ENCODE measurements around the gene CHCHD3.

CHCHD3 gene

DNA sequence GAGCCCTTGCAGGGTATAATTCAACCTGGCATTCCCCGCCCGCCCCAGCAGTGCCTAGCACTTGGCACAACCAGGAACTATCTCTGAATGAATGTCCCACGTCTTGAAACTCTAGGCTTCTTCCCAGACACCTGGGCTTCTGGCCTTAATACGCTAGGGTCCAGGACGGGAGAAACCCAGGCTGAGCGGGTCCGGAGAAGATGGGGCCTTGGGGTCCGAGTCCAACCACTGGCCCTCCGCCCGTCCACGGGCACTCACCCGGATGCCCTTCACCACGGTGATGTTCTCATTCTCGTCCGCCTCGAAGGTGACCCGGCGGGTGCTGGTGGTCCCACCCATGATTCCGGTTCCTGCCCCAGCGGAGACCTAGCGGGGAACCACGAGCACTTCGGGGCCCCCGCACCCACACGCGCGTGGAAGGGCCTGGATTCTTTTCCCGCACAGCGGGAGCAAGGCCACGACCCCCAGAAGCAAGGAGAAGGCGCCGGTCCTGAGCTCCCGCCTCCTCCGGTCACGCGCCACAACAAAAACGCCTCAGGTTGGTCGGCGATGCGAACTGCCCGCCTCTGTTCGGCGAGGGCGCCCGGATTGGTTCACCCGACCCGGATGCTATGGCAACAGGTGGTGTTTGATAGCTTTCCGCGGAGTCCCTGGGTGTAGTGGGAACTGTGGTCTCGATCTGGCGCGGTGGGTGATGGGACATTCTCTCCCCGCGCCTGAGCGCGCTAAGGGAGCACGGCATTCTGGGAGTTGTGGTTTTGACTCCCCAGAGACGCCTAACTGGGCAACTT, at the start of gene CHCHD3:
Gene CHCHD3, minus strand, starts transcription at position 492 of the 791 bp plus-strand sequence. Its CDS starts 153 bp downstream, at position 339.
- DNase-seq (ENCODE audit: low spot score): peak; percentile 99

DNA sequence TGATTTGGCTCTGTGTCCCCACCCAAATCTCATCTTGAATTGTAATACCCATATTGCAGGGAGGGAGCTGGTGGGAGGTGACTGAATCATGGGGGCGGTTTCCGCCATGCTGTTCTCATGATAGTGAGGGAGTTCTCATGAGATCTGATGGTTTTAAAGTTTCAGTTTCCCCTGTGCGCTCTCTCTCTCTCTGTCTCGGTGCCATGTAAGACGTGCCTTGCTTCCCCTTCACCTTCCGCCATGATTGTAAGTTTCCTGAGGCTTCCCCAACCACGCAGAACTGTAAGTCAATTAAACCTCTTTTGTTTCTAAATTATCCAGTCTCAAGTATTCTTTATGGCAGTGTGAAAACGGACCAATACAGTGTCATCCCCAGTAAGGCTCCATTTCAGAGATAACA, 48.3 kb upstream of the CHCHD3 start:
- no peak for DNase-seq (ENCODE audit: low spot score)

DNA sequence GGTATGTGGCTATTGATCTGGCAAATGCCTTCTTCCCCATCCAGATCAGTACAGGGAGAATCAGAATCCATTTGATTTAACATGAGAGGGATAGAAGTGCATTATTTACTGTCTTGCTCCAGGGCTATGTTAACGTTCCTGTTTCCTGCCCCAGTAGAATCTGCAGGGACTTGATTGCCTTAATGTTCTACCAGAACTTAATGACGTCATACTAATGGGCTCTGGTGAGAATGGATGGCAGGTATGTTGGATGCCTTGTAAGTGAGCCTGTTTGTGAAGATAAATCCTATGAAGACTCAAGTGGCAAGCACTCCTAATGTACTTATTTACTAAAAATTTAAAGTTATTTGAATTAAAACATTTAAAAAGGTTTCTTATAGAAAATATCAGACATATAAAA, 44.5 kb upstream of the CHCHD3 start:
- no peak for DNase-seq (ENCODE audit: low spot score)

DNA sequence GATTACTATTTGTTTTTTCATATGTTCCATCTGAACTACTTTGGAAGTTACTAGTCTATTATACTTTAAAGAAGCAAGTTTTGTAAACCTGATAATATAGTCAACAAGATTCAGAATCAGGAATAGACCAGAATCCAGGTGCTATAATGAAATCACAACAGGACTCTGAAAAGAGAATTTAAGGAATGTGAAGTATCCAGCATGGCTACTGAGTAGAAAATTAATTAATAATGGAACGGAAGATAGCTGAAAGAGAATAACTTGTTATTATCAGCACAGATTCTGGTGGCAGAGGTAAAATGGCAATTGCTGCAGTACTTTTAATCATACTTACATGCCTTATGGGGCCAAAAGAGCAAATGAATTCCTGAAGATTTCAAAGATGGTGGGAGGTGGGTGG, 43.1 kb upstream of the CHCHD3 start:
- no peak for DNase-seq (ENCODE audit: low spot score)

DNA sequence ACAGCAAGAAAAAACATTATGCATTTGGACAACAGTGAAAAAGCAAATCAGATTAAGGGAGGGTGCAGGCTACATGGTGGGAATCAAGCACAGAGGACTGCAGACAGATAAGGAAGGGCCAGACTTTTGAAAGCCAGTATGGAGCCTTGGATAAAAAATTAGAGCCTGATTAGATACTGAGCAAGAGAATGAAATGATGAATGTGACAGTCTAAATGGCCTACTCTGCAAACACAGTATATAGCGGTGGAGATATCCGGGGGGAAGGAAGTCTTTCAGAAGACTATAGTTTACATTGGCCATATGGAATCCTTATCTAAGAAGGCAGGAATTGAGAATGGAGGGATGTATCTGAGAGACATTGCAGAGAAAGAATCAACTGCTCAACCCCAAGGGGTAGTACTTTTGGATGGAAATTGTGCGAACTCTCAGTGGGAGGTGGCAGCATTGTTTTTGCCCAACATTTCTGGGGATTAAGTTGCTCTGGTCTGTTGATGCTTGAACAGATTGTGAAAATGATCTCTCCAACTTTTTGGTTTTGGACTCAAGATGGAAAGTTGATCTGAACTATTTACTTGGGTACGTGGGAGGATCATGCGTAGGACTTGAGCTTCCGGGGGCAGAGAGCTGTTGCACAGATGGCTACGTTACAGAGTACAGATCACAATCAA, 39.4 kb upstream of the CHCHD3 start:
- no peak for DNase-seq (ENCODE audit: low spot score)

DNA sequence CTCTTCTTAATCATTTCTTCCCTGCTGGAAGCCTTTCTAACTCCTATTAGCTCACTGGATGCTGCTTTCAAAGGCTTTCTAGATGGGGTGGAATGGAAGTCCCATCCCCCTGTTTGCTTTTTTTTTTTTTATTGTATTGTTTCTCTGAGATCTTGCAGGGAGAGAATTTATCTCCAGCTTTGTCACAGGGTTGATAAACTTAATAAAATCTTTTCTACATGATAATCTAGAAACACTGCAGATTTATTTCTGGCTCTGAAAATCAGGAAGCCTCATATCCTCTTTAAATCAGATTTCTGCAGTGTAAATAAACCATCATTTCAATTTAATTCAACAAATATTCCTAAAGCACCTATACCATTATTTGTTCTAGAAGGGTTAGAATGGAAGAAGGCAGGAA, 37.2 kb upstream of the CHCHD3 start:
- DNase-seq (ENCODE audit: low spot score): no peak

DNA sequence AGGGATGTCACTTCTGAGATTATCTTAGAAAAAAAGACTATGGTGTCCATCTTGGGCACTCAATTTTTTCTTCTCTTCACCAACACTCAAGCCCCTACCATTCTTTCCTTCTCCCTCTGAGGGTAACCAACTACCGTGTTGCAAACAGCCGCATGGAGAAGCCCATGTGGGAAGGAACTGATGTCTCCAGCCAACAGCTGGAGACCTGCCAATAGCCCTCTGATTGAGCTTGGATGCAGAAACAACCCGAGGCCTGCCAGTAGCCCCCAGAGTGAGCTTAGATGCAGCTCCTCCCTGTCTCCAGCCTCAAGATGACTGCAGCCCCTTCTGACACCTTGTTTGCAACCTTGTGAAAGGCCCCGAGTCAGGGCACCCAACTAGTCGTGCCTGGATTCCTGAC, 36.4 kb upstream of the CHCHD3 start:
- no peak for DNase-seq (ENCODE audit: low spot score)

DNA sequence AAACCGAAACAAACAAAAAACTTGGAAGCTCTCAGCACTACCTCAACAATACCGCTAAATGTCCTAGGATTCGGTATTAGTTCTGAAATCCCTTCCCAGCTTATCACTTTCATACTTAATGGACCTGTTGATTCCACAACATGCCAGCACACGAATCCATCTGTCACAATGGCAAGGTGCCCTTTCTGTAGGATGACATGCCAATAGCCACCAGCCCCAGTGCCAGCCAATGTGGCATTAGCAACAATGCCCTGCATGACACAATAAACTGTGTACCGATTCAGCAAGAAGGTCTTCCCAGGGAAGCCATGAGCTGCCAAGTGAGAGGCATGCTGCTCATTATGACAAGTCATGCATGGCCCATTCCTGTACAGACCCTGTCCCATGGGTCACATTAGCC, 35.6 kb upstream of the CHCHD3 start:
- DNase-seq (ENCODE audit: low spot score): no peak

DNA sequence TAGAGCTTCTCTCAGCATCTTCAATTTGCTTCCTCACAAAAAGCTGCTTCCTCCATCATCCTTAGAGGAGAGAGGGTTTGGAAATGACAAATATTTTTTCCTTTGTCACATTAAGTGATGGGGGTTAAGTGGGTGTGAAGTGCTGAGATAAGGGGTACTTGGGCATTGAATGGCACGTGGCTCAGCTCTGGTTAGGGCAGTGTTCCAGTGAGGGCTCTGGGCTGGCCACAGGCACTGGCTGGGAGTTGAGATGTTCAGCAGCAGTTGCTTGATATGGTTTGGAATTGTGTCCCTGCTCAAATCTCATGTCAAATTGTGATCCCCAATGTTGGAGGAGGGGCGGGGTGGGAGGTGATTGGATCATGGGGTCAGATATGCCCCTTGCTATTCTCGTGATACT, 33.7 kb upstream of the CHCHD3 start:
- no peak for DNase-seq (ENCODE audit: low spot score)

DNA sequence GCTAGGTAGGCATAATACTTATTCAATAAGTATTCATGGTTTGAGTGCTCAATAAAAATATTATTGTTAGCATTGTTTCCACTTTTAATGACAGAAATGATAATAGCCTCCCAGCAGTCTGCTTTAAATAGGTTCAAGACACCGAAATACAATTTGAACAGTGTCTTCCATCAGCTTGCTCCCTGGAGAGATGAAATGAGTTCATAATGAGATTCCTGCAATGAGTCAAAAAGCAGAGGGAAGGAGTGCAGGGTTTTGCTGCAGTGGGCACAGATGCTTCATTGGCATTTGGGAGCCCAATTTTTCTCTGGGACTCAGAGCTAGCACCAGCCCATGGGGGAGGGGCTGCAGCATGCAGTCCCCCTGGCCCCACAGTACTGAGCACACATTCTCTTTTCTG, 32.6 kb upstream of the CHCHD3 start:
- DNase-seq (ENCODE audit: low spot score): no peak

DNA sequence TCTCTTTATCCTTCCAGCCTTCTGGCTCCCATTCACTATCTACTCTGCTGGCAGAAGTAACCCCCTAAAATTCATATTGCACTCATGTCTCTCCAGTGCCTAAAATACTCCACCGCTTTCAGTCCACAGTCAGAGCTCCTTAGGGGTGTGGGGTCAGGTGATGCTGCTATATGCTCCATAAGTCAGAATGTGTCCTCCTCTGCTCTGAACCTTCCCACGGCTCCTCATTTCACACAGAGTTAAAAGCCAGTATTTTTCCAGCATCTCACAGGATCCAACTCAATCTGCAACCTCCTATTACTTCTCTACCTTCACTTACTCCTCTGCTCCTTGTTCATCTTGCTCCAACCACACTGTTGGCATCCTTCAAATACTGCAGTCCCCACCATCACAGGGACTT, 31.1 kb upstream of the CHCHD3 start:
- DNase-seq (ENCODE audit: low spot score): no peak

DNA sequence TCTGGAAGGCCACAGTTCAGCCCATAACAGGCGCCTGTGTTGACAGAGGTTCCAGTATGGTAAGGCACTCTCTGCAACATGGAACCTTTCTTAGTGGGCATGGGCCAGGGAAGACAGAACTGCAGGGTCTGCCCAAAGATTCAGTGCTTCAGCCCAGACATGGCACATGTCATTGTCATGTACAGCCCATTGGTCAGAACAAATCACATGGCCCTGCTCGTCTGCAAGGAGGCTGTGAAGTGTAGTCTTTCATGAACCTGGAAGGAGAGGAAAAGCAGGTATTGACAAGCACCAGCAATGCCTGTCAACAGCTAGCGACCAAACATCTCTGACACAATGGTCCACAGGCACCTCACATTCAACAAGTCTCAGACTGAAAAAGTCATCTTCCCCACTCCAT, 30.4 kb upstream of the CHCHD3 start:
- DNase-seq (ENCODE audit: low spot score): no peak

DNA sequence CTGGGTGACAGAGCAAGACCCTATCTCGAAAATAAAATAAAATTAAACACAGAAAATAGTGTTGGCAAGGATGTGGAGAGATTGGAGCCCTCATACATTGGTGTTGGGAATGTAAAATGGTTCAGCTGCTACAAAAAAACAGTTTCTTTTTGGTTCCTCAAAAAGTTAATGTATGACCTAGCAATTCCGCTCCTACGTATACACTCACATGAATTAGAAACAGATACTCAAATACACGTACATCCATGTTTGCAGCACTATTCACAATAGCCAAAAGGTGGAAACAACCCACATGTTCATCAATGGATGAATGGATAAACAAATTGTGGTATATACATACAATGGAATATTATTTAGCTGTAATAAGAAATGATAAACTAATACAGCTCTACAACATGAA, 28.4 kb upstream of the CHCHD3 start:
- no peak for DNase-seq (ENCODE audit: low spot score)

DNA sequence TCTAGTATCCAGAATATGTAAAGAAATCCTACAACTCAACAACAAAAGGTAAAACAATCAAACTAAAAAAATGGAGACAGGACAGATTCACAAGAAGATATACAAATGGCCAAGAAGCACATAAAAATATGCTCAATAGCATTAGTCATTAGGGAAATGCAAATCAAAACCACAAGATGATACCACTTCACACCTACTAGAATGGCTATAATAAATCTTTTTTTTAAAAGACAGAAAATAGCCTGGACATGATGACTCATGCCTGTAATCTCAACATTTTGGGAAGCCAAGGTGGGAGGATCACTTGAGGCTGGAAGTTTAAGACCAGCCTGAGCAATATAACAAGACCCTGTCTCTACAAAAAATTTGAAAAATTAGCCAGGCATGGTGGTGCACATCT, 27.9 kb upstream of the CHCHD3 start:
- no peak for DNase-seq (ENCODE audit: low spot score)

DNA sequence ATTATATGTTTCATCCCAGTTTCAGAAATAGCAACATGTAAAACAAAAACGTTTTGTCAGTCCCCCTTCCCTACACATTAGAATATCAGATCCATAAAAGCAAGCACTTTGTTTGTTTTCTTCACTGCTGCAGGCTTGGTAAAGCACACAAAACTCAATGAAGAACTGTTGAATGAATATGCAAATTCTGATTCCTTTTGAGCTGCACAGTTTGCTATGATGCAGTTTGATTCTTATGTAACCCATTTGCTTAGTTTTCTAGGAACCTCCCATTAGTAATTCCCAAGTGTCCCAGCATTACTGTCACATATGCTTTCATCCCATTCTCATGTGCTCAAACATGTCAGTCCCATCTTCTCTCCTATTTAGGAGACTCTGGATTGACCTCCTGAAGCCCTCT, 26.1 kb upstream of the CHCHD3 start:
- DNase-seq (ENCODE audit: low spot score): no peak

DNA sequence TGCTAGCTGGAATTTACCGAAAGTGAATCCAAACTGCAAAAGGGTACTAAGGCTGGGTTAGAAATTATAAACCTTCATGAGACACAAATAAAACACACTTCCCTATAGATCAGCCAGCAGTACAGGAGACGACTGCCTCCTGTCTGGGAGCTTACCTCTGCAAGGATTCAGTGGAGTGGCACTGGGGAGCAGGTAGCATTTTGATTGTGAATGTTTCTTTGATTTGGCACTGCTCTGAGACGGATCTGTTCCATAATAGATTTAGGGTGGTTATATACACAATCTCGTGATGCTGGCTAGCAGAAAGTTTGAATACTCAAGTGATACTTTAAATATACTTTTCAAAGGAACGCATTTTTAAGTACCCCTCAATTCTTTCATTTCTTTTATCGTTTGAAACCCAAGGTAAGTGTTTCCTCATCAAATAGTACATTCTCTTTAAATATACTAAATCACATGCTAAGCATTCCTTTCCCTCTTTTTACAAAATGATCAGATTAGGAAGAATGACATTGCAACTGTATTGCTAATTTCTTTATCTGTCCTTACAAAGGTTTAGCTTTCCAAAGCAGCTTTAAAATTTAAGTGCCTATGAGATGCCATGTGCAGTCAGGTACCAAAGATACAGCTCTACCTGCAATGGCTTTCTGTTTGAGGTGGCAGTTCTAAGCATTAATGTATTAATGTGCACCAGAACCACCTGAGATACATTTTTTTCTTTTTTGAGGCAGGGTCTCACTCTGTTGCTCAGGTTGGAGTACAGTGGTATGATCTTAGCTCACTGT, 20.6 kb upstream of the CHCHD3 start:
- no peak for DNase-seq (ENCODE audit: low spot score)

DNA sequence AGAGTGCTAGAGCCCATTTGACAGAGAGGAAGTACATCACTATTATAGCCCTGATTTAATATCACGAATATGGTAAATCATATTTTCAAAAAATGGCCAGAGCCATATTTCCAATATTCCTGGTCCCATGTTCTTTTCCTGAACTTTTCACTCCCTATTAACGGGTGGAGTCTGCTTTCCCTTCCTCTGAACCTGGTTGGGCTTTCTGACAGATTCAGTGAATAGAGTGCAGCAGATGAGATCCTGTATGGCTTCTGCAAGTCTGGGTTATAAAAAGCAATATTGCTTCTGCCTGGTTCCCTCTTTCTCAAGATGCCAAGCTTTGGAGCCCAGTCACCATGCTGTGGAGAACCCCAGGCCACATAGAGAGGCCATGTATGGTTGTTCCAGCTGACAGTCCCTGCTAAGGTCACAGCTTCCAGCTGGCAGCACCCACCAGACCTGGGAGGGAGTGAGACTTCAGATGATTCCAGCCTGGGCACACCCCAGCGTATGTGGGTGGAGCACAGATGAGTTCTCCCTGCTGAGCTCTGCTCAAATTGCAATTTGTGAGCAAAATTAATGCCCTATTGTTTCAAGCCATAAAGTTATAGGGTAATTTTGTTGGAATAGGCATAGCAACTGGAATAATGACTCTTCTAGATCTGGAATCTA, 17.9 kb upstream of the CHCHD3 start:
- no peak for DNase-seq (ENCODE audit: low spot score)

DNA sequence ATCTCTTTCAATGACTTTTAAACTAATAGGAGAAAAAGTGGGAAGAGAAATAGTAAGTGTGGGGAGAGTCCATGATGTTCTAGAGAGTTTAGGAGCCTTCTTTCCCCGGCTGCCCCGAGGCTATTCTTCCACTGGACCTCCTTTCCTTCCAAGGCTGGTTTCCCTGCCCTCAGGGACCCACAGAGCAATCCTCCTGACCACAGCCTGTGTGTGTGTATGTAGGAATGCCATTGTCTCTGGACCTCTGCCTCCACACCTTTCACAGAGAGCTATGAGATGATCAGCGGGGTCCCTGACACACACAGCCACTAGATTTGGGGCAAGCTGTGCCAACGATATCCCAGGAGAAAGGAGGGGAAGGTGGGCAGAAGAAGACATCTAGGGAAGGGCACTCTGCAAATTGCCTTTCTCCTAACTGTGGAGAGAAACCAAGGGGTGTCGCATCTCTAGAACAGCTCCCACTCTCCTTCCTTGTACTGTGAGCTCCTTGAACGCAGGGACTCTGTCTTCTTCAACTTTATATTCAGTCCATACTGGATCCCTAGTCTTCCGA, 13.3 kb upstream of the CHCHD3 start:
- no peak for DNase-seq (ENCODE audit: low spot score)

DNA sequence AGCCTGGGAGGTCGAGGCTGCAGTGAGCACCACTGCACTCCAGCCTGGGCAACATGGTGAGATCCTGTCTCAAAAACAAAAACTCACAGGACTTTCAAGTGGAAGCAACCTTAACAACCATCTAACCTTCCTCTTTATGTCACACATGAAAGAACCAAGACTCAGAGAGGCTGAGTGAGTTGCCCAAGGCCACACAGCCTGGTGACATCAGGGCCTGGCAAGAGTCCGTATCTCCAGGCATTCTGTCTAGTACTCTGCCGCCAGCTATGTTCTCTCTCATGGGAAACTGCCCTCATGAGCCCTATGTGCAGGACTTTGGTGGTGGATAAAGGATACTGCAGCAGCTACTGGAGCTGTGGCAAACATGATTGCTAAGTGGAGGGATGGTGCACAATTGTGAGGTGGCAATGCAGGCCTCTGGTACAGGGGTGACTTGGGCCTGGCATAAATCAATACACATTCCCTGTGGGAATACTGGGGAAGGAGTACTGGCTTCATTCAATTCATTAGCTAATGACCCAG, 10.1 kb upstream of the CHCHD3 start:
- no peak for DNase-seq (ENCODE audit: low spot score)

DNA sequence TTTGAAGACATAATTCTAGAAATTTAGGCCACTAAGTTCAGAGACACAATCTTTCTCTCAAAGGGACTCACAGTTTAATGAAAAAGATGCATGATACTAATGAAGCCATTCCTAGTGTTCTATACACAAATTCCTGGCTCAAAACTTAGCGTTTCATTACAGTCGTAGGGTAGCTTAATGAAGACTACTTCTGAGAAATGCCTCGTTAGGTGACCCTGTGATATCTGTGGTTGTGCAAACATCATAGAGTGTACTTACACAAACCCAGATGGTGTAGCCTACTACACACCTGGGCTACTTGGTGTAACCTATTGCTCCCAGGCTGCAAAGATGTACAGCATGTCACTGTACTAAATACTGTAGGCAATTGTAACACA, 488 bp upstream of the CHCHD3 start:
- no peak for DNase-seq (ENCODE audit: low spot score)

DNA sequence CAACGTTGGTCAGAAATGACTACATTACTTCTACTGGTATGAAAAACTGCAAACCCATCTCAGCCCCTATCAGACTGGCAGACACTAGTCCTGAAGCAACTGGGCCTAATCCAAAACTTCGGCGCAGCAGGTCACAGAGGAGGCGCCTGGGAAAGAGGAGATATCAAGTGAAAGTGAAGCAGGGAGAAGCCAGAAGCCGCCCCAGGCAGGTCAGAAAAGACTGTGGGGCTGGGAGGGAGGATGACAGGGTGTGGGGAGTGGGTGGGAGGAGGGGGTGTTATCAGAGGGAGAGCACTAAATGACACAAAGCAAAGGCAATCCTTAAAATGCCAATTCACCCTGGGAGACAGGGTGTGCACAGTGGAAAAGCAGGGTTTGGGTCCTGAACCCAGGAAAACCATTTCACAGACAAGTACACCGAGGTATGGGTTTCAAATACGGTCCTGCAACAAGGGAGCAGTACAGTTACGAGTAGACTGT, 731 bp downstream of the CHCHD3 start:
- DNase-seq (ENCODE audit: low spot score): peak; percentile 36

DNA sequence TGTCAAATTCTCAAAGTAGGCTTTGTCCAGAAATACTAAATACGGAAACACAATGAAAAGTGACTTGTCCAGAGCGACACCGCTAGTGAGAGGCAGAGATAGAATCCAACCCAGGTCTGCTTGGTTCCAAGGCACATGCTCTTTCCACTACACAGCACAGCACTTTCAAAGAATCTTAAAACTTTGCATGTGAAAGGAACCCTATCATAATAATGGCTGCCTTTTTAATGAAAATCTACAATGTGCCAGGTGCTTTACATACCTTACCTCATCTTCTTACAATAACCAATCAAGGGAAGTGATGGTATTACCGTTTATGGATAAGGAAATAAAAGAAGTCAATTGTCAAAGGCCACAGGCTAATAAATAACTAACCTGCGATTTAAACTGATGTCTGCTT, 2.6 kb downstream of the CHCHD3 start:
- no peak for DNase-seq (ENCODE audit: low spot score)
